ENCODE results near the gene IFNG-AS1.

Gene IFNG-AS1

GRCh38 chr12:68036642-68037041 is 47.4 kb downstream of the IFNG-AS1 start:
- no peak for DNase-seq (ENCODE audit: low read depth, low spot score)

DNA sequence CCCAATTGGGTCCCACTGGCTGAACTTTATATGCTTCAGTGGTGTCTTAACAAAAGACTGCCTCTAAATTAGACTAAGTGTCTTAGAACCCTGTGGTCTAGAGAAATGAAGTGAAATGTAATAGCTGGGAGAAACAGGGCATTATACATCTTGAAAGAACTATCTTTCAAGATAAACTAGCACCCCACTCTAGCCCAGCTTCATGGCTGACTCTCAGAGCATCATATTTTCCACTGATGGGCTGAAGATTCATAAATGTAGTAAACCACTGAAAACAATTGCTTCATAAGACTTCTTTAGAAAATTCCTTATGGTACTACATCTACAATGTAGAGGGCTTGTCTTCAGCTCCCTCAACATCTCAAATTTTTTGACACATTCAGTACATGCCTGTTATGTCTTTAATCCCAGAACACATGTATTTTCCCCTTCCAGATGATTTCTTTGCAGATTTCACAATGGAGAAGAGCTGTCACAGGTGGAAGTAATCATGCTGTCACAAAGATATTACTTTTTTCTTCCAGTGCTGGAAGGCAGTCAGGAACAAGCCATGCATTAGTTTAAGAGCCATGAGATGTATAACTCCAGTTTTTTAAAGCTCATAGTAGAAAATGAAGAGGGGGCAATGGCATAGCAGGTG is 48.5 kb downstream of the IFNG-AS1 start:
- no peak for DNase-seq (ENCODE audit: low read depth, low spot score)

GRCh38 chr12:68038650-68039049 is 49.4 kb downstream of the IFNG-AS1 start:
- DNase-seq (ENCODE audit: low read depth, low spot score), result no peak

GRCh38 chr12:68040450-68041075 is 51.3 kb downstream of the IFNG-AS1 start:
- peak; percentile 50 for DNase-seq (ENCODE audit: low read depth, low spot score)

- DNase-seq (ENCODE audit: low read depth, low spot score), result no peak
Measured at GRCh38 chr12:68042212-68042699, 53.0 kb downstream of the IFNG-AS1 start.

- DNase-seq (ENCODE audit: low read depth, low spot score), result no peak
Measured at GRCh38 chr12:68043435-68043834, 54.2 kb downstream of the IFNG-AS1 start.

DNA sequence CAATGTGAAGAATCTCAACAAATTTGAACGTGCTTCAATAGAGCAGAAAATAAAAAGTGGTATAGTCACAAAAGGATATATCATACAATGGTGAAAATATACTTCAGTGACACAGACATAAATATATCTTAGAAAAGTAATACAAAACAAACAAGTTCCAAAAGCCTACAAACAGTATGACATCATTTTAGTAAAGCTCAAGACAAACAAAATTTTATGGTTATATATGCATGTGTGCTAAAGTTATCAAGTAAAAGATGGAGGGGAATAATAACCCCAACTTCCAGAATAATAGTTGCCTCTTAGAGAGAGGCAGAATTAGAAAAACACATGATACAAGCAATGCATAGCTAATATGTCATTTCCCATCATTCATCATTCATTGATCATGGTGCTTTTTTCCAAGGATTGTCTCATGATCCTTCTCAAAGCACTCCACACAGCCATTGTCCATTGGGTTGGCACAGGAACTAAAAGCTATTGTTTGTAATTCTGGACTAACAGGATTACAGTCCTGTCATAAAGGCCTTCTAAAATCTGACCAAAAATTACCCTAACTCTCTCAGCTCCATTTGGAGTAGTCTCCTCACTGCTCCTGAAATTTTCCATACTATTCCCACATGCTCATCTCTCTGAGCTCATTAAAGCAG is 59.5 kb downstream of the IFNG-AS1 start:
- DNase-seq (ENCODE audit: low read depth, low spot score), result no peak

GRCh38 chr12:68056300-68056699 is 67.1 kb downstream of the IFNG-AS1 start:
- no peak for DNase-seq (ENCODE audit: low read depth, low spot score)

- no peak for DNase-seq (ENCODE audit: low read depth, low spot score)
Measured at GRCh38 chr12:68063900-68064590, 74.8 kb downstream of the IFNG-AS1 start.

- DNase-seq (ENCODE audit: low read depth, low spot score), result no peak
Measured at GRCh38 chr12:68065163-68065562, 75.9 kb downstream of the IFNG-AS1 start.

GRCh38 chr12:68065687-68066086 is 76.4 kb downstream of the IFNG-AS1 start:
- no peak for DNase-seq (ENCODE audit: low read depth, low spot score)

DNA sequence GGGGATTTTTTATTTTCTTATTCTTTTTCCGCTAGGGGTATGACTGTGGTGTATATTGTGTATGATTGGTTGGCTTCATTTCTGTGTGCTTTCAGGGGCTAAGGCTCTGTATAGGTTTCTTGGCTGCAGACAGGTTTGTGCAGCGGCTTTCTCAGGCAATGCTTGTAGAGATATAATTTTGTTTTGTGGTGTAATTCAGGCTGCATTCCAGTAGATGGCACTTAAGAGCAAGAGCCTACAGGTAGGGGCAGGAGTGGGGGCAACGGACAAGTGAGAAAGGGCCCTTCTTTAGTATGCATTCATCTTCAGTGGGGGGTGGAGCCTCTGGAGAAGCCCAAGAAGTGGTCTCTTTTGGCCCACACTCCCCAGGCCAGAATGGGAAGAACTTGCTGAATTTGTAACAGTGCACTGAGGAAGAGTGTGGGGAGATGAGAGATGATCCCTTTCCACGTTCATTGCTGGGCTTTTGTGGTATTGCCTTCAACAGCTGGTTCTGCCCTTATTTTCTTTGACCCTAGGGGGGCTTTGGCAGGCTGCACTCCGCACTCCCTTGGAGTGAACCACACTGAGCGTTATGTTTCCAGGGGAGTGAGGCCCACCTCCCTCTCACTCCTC is 78.6 kb downstream of the IFNG-AS1 start:
- DNase-seq (ENCODE audit: low read depth, low spot score), result no peak

- no peak for DNase-seq (ENCODE audit: low read depth, low spot score)
Measured at GRCh38 chr12:68069275-68069674, 80.0 kb downstream of the IFNG-AS1 start.
